ENCODE data around the gene ZMYND8.
"Not testable (repeated sequence)": the region's sequence is repeated elsewhere in the genome, so short reads cannot be mapped to it uniquely, and the experiment has no call there.

DNA sequence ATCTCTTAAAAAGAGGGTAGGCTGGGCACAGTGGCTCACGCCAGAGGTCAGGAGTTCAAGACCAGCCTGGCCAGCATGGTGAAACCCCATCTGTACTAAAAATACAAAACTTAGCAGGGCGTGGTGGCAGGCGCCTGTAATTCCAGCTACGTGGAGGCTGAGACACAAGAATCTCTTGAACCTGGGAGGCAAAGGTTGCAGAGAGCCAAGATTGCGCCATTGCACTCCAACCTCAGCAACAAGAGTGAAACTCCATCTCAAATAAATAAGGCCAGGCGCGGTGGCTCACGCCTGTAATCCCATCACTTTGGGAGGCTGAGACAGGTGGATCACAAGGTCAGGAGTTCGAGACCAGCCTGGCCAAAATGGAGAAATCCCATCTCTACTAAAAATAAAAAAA lies 48.9 kb downstream of the ZMYND8 start:
- TF ChIP-seq, protein P1, sequence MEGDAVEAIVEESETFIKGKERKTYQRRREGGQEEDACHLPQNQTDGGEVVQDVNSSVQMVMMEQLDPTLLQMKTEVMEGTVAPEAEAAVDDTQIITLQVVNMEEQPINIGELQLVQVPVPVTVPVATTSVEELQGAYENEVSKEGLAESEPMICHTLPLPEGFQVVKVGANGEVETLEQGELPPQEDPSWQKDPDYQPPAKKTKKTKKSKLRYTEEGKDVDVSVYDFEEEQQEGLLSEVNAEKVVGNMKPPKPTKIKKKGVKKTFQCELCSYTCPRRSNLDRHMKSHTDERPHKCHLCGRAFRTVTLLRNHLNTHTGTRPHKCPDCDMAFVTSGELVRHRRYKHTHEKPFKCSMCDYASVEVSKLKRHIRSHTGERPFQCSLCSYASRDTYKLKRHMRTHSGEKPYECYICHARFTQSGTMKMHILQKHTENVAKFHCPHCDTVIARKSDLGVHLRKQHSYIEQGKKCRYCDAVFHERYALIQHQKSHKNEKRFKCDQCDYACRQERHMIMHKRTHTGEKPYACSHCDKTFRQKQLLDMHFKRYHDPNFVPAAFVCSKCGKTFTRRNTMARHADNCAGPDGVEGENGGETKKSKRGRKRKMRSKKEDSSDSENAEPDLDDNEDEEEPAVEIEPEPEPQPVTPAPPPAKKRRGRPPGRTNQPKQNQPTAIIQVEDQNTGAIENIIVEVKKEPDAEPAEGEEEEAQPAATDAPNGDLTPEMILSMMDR (IDR thresholded peaks at IDR 0.05), result not testable (repeated sequence)
- TF ChIP-seq POLR2AphosphoS5, POLR2A (IDR thresholded peaks at IDR 0.05): not testable (repeated sequence)
